SK-N-MC (cell line): ENCODE measurements around the gene OR5A2.

Experiments used
- EZH2 ChIP-seq: fragments of 200-600 bp; sonication (generic); IDR thresholded peaks from one replicate; pipeline ENCODE4 v1.6.1; 2017; ENCODE audit warnings: antibody characterized with exemption
- FOXP2 ChIP-seq: optimal IDR thresholded peaks from 2 replicates; pipeline ENCODE3; 2011; ENCODE audit warnings: mild to moderate bottlenecking, moderate library complexity; ENCODE audit not compliant: insufficient read depth; ENCODE audit errors: extremely low read length, control extremely low read depth
- POLR2AphosphoS5 ChIP-seq: IDR thresholded peaks from 2 replicates; pipeline ENCODE4 v1.6.1; 2012; ENCODE audit warnings: mild to moderate bottlenecking, low read depth, low read length, borderline replicate concordance

GRCh38 chr11:59448484-59448883 lies 22.3 kb upstream of the OR5A2 start:
- TF ChIP-seq POLR2AphosphoS5 (no peak), EZH2 (no peak), FOXP2 (no peak)
